CD4-positive, alpha-beta T cell treated with Interferon alpha-2 for 1 hour (primary cell): Measurements from ENCODE around the gene JAZF1.

Source experiments
- DNase-seq, 2 donors: peaks; one replicate each; pipeline ENCODE4 v3.0.0-alpha.2; 2020 to 2022

Gene JAZF1

DNA sequence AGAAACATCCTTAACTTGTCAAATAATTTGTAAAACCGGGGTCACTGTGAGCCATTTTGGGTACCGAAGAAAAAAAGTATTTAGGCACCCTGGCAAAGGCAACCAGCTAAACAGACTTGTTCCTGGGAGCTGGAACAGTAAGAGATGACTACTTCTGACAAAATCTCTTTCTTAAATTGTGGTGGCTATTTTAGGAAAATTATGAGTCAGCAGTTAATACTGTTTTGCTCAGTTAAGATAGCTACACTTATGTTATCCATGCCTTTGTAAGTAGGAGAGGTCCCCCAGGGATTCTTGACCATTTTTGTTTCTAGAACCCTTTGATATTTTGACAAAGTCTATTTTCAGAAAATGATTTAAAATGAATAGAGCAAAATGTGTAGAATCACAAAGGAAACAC is 372.0 kb downstream of the JAZF1 start:
- no peak for DNase-seq

DNA sequence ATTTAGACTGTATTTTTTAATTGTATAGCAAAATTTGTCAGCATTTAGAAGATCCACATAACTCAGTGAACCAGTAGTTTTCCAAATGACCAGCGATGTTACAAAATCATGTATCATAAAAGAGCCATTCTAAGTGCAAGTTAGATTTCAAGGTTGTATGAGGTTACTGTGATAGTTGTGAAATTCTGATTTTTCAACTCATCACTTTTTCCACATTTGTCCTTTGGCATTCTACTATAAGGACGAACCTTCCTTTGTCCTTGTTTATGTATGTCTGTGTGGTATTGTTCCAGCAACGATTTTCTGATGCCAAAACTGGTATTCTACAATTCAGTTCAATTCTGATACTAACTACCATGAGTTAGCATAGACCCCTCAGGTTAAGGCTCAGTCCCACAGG is 376.5 kb downstream of the JAZF1 start:
- DNase-seq = no peak

GRCh38 chr7:27802999-27803398 is 377.6 kb downstream of the JAZF1 start:
- DNase-seq = no peak

GRCh38 chr7:27799212-27799611 is 381.4 kb downstream of the JAZF1 start:
- no peak for DNase-seq

DNA sequence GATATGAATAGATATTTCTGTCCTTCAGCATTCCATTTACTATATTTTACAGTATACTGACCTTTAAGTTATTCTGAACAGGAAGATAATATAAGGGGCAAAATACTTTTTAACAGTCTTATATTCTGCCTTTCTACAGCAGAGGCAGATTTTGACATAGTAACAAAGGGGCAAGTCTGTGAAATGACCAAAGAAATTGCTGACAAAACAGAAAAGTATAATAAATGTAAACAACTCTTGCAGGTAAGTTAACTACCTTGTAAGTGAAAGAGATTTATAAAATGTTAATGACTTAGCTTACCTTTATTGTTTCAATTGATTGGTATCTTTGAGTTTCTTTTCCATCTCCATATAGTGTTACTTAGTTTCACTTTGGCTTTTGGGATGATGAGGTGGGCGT is 384.6 kb downstream of the JAZF1 start:
- DNase-seq = no peak

DNA sequence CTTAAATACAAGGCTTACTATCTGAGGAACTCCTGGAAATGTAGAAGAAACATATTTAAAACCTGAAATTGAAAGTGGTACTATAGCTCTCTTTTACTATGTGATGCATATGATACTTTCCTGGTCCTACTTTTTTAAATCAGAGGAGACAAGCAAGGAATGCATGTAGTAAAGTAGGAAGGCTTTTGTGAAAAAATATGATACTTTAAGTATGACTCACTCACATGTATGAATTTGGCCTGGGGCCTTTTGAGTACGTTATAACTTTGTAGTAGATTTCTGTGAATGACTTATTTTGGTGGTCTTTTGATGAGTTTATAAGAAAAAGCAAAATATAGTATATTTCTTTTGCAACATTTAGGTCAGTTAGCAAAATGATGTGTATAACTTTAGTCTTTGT is 386.8 kb downstream of the JAZF1 start:
- no peak for DNase-seq

DNA sequence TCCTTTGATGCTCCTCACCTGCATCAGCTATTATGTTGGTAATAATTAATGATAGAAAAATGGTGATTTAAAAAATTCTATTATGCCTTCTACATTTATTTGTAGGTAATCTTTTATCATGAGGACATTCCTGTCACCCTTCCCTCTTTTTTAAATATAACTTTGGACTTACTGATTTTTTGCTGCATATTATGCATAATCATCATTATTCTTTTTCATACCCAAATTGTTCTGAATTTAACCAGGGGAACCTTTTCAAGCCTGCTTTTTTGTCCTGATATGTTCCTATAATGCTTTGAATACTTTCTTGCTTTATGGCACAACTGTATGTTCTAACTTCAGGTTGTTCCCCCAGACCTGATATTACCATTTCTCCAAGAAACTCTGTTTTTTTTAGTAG is 392.2 kb downstream of the JAZF1 start:
- no peak for DNase-seq

DNA sequence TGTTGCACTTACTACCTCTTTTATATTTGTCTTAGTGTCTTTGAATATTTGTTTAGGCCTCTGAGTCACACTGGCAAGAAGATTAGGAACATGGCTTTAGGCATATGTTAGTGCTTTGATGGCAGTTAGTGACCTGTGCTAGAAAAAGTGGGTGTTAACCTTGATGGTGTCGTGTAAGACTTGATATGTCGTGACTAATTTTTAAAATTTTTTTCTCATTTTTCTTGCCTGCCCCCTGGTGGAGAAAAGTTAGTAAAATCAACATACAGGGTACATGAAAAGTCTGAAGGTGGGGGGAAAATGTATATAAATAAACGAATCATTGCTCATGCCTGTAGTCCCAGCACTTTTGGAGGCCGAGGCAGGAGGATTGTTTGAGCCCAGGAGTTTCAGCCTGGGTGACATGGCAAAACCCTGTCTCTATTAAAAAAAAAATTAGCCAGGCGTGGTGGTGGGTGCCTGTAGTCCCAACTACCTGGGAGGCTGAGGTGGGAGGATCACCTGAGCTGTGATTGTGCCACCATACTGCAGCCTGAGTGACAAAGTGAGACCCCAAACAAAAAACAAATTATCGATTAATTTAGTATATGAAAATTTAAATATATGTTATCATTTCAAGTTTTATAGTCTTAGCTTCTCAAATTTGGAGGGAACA is 396.1 kb downstream of the JAZF1 start:
- peak; percentile 1 to 65 for DNase-seq

GRCh38 chr7:27782849-27783248 is 397.7 kb downstream of the JAZF1 start:
- DNase-seq = no peak

GRCh38 chr7:27781188-27781587 is 399.4 kb downstream of the JAZF1 start:
- no peak for DNase-seq
